Neural cell (in vitro differentiated cells): Measurements from ENCODE around the gene PGC. TPM values are rescaled to one million over a fixed set of nuclear protein-coding genes. Genes with fewer than 3 reads are reported as not detected.

ENCODE experiments used
- H2AFZ ChIP-seq: fragments of 200-600, 300-800 bp; sonication (generic), shearing (Covaris generic); 2 replicates; pipeline ENCODE4 v1.6.0; 2014; ENCODE audit warnings: low read depth, mild to moderate bottlenecking, antibody characterized with exemption, low read length, moderate library complexity
- H3F3A ChIP-seq: fragments of 200-600 bp; shearing (Covaris generic); 2 replicates; pipeline ENCODE4 v1.6.1; 2016; ENCODE audit warnings: mild to moderate bottlenecking, moderate library complexity, mixed read lengths, antibody characterized with exemption, low read length; ENCODE audit not compliant: insufficient read depth, poor library complexity, severe bottlenecking
- H3K27ac ChIP-seq: fragments of 200-600, 300-800 bp; sonication (generic), shearing (Covaris generic); 2 replicates; pipeline ENCODE4 v1.5.1; 2014; ENCODE audit warnings: mild to moderate bottlenecking, low read length, moderate library complexity
- H3K27me3 ChIP-seq: fragments of 300-800, 200-600 bp; sonication (generic), shearing (Covaris generic); 2 replicates; pipeline ENCODE4 v1.6.0; 2014; ENCODE audit warnings: mild to moderate bottlenecking, low read depth, low read length, moderate library complexity; ENCODE audit not compliant: insufficient read depth
- H3K36me3 ChIP-seq: fragments of 300-800, 200-600 bp; sonication (generic), shearing (Covaris generic); 2 replicates; pipeline ENCODE4 v1.5.1; 2014; ENCODE audit warnings: mild to moderate bottlenecking, antibody characterized with exemption, low read length, moderate library complexity; ENCODE audit not compliant: insufficient read depth
- H3K4me2 ChIP-seq: fragments of 300-800, 200-600 bp; sonication (generic), shearing (Covaris generic); 2 replicates; pipeline ENCODE4 v1.6.0; 2014; ENCODE audit warnings: mild to moderate bottlenecking, low read length
- H3K4me3 ChIP-seq: fragments of 300-800, 200-600 bp; sonication (generic), shearing (Covaris generic); 2 replicates; pipeline ENCODE4 v1.5.1; 2014; ENCODE audit warnings: mild to moderate bottlenecking, low read length, moderate library complexity
- H3K79me2 ChIP-seq: fragments of 200-600 bp; shearing (Covaris generic); replicated peaks from 2 replicates; pipeline ENCODE4 v1.6.0; 2014; ENCODE audit warnings: mild to moderate bottlenecking, low read length, moderate library complexity; ENCODE audit not compliant: insufficient read depth
- H3K9ac ChIP-seq: fragments of 300-800, 200-600 bp; sonication (generic), shearing (Covaris generic); 2 replicates; pipeline ENCODE4 v1.6.1; 2016; ENCODE audit warnings: mild to moderate bottlenecking, low read length, mixed read lengths
- H3K9me2 ChIP-seq: fragments of 200-600 bp; shearing (Covaris generic); 2 replicates; pipeline ENCODE4 v1.6.1; 2016; ENCODE audit warnings: mild to moderate bottlenecking, low read length, mixed read lengths; ENCODE audit not compliant: insufficient read depth
- H3K9me3 ChIP-seq: fragments of 200-600, 300-800 bp; sonication (generic), shearing (Covaris generic); 2 replicates; pipeline ENCODE4 v1.6.1; 2016; ENCODE audit warnings: mild to moderate bottlenecking, mixed run types, low read length, moderate library complexity, mixed read lengths
- H4K20me1 ChIP-seq: fragments of 200-600 bp; shearing (Covaris generic); 2 replicates; pipeline ENCODE4 v1.6.1; 2016; ENCODE audit warnings: mild to moderate bottlenecking, mixed run types; ENCODE audit not compliant: insufficient read depth
- EP300 ChIP-seq: fragments of 450-650 bp; conservative IDR thresholded peaks from 2 replicates; pipeline ENCODE4 v1.6.1; 2014; ENCODE audit warnings: antibody characterized with exemption, mild to moderate bottlenecking, moderate library complexity; ENCODE audit not compliant: poor library complexity, severe bottlenecking
- EZH2 ChIP-seq: fragments of 200-600, 300-800 bp; shearing (Covaris generic), sonication (generic); IDR thresholded peaks from 2 replicates; pipeline ENCODE4 v1.6.1; 2014; ENCODE audit warnings: antibody characterized with exemption, low read length, borderline replicate concordance, mild to moderate bottlenecking; ENCODE audit not compliant: insufficient read depth, poor library complexity, severe bottlenecking
- MXI1 ChIP-seq: fragments of 450-650 bp; conservative IDR thresholded peaks from 2 replicates; pipeline ENCODE4 v1.6.1; 2014; ENCODE audit warnings: antibody characterized with exemption, mild to moderate bottlenecking; ENCODE audit not compliant: poor library complexity, severe bottlenecking
- POLR2AphosphoS5 ChIP-seq: IDR thresholded peaks from 2 replicates; pipeline ENCODE4 v1.6.1; 2012
- RAD21 ChIP-seq: fragments of 450-650 bp; conservative IDR thresholded peaks from 2 replicates; pipeline ENCODE4 v1.6.1; 2014; ENCODE audit warnings: antibody characterized with exemption, mild to moderate bottlenecking, moderate library complexity
- SMC3 ChIP-seq: fragments of 450-650 bp; conservative IDR thresholded peaks from 2 replicates; pipeline ENCODE4 v1.6.1; 2014; ENCODE audit warnings: antibody characterized with exemption, mild to moderate bottlenecking, moderate library complexity; ENCODE audit not compliant: poor library complexity
- TAF1 ChIP-seq: IDR thresholded peaks from 2 replicates; pipeline ENCODE4 v1.6.1; 2012; ENCODE audit warnings: low read depth
- polyA plus RNA-seq: library from polyadenylated mRNA; depleted of rRNA; stranded (reverse); fragments of >200 nt; gene quantifications from 2 replicates; pipeline ENCODE4 v1.2.3, GENCODE V29; 2014
- TF ChIP-seq, protein P1 (sequence below): fragments of 450-650 bp; IDR thresholded peaks from 2 replicates; pipeline ENCODE4 v1.5.1; 2014; ENCODE audit warnings: antibody characterized with exemption, mild to moderate bottlenecking, moderate library complexity; ENCODE audit not compliant: poor library complexity, severe bottlenecking
- TF ChIP-seq, protein P2 (sequence below): IDR thresholded peaks from 2 replicates; pipeline ENCODE4 v1.6.1; 2012; ENCODE audit warnings: borderline replicate concordance

Gene PGC
- polyA plus RNA-seq, 1 donor from 2014 or later = not detected

GRCh38 chr6:41700463-41701347 is 46.5 kb downstream of the PGC start:
- Histone ChIP-seq H3F3A (no peaks in the 10 kb centered on the region), H3K27me3 (no peaks in the 10 kb centered on the region), H3K9me2 (no peaks in the 10 kb centered on the region), H3K9ac (no peak overlapping the region), H3K79me2 (no peaks in the 10 kb centered on the region), H3K27ac (no peak overlapping the region), H4K20me1 (no peaks in the 10 kb centered on the region), H2AFZ (no peak overlapping the region), H3K36me3 (no peaks in the 10 kb centered on the region), H3K4me3 (no peak overlapping the region), H3K9me3 (no peaks in the 10 kb centered on the region), H3K4me2 (no peak overlapping the region)
- TF ChIP-seq TAF1 = no peak
- TF ChIP-seq RAD21 = no peak
- TF ChIP-seq, protein P1, sequence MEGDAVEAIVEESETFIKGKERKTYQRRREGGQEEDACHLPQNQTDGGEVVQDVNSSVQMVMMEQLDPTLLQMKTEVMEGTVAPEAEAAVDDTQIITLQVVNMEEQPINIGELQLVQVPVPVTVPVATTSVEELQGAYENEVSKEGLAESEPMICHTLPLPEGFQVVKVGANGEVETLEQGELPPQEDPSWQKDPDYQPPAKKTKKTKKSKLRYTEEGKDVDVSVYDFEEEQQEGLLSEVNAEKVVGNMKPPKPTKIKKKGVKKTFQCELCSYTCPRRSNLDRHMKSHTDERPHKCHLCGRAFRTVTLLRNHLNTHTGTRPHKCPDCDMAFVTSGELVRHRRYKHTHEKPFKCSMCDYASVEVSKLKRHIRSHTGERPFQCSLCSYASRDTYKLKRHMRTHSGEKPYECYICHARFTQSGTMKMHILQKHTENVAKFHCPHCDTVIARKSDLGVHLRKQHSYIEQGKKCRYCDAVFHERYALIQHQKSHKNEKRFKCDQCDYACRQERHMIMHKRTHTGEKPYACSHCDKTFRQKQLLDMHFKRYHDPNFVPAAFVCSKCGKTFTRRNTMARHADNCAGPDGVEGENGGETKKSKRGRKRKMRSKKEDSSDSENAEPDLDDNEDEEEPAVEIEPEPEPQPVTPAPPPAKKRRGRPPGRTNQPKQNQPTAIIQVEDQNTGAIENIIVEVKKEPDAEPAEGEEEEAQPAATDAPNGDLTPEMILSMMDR = no peak
- TF ChIP-seq MXI1 = no peak
- TF ChIP-seq, protein P2, sequence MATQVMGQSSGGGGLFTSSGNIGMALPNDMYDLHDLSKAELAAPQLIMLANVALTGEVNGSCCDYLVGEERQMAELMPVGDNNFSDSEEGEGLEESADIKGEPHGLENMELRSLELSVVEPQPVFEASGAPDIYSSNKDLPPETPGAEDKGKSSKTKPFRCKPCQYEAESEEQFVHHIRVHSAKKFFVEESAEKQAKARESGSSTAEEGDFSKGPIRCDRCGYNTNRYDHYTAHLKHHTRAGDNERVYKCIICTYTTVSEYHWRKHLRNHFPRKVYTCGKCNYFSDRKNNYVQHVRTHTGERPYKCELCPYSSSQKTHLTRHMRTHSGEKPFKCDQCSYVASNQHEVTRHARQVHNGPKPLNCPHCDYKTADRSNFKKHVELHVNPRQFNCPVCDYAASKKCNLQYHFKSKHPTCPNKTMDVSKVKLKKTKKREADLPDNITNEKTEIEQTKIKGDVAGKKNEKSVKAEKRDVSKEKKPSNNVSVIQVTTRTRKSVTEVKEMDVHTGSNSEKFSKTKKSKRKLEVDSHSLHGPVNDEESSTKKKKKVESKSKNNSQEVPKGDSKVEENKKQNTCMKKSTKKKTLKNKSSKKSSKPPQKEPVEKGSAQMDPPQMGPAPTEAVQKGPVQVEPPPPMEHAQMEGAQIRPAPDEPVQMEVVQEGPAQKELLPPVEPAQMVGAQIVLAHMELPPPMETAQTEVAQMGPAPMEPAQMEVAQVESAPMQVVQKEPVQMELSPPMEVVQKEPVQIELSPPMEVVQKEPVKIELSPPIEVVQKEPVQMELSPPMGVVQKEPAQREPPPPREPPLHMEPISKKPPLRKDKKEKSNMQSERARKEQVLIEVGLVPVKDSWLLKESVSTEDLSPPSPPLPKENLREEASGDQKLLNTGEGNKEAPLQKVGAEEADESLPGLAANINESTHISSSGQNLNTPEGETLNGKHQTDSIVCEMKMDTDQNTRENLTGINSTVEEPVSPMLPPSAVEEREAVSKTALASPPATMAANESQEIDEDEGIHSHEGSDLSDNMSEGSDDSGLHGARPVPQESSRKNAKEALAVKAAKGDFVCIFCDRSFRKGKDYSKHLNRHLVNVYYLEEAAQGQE = no peak
- no peak for TF ChIP-seq EZH2
- TF ChIP-seq SMC3 = no peak
- TF ChIP-seq POLR2AphosphoS5 = no peak
- no peak for TF ChIP-seq EP300

DNA sequence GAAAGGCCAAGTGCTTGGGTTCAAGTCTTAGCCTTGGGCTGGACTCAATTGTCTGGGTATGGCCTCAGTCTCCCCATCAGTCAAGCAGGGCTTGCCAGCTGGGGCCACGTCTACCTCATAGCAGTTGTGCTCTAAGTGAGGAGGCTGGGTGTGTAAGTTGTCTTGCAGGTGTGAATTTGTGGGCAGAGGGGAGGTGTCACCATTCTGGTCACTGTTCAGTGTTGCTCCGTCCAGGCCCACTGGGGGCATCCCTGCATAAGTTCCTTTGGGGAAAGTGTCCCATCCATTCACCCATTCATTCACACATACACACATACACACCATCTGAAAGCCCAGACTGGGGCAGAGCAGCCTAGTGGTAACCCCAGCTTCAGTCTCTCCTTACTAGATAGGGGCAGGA is 48.1 kb downstream of the PGC start:
- TF ChIP-seq, protein P1 = no peak
- no peak for TF ChIP-seq TAF1
- no peak for TF ChIP-seq MXI1
- TF ChIP-seq EZH2 = no peak
- no peak for TF ChIP-seq EP300
- TF ChIP-seq, protein P2 = no peak
- no peak for TF ChIP-seq SMC3
- TF ChIP-seq RAD21 = no peak
- no peak for TF ChIP-seq POLR2AphosphoS5
- Histone ChIP-seq H3K4me2 (no peak overlapping the region), H3K9me3 (no peaks in the 10 kb centered on the region), H3K36me3 (no peaks in the 10 kb centered on the region), H3K27ac (no peak overlapping the region), H3F3A (no peaks in the 10 kb centered on the region), H3K27me3 (no peaks in the 10 kb centered on the region), H3K9ac (no peak overlapping the region), H4K20me1 (no peaks in the 10 kb centered on the region), H2AFZ (no peak overlapping the region), H3K79me2 (no peaks in the 10 kb centered on the region), H3K4me3 (no peak overlapping the region), H3K9me2 (no peaks in the 10 kb centered on the region)
